GM18511 (cell line): ENCODE measurements around the gene AKNAD1.
"Not testable (repeated sequence)": the region's sequence is repeated elsewhere in the genome, so short reads cannot be mapped to it uniquely, and the experiment has no call there.

Source experiments
- ATAC-seq: cut with Tn5 transposase; IDR thresholded peaks from one replicate; pipeline ENCODE4 v1.9.1; 2021; ENCODE audit warnings: mild to moderate bottlenecking, moderate library complexity; ENCODE audit not compliant: unreplicated experiment

Gene AKNAD1

GRCh38 chr1:108856994-108857393, at the start of gene AKNAD1:
Gene AKNAD1, minus strand, starts transcription at chr1:108857094. Its CDS starts 4,430 bp downstream, at chr1:108852664.
- ATAC-seq = no peak

GRCh38 chr1:108901106-108901505, 44.2 kb upstream of the AKNAD1 start:
- no peak for ATAC-seq

- ATAC-seq = peak; percentile 76
Measured at GRCh38 chr1:108897865-108898720, 41.2 kb upstream of the AKNAD1 start.

GRCh38 chr1:108896146-108897145, 39.6 kb upstream of the AKNAD1 start:
- ATAC-seq = no peak

GRCh38 chr1:108893141-108893530, 36.2 kb upstream of the AKNAD1 start:
- ATAC-seq = no peak

- ATAC-seq = no peak
Measured at GRCh38 chr1:108892356-108893140, 35.7 kb upstream of the AKNAD1 start.

GRCh38 chr1:108889706-108890384, 33.0 kb upstream of the AKNAD1 start:
- no peak for ATAC-seq

GRCh38 chr1:108889006-108889645, 32.2 kb upstream of the AKNAD1 start:
- ATAC-seq = not testable (repeated sequence)

- ATAC-seq = no peak
Measured at GRCh38 chr1:108886292-108886691, 29.4 kb upstream of the AKNAD1 start.

- no peak for ATAC-seq
Measured at GRCh38 chr1:108884968-108885367, 28.1 kb upstream of the AKNAD1 start.

- no peak for ATAC-seq
Measured at GRCh38 chr1:108882837-108883236, 25.9 kb upstream of the AKNAD1 start.

- no peak for ATAC-seq
Measured at GRCh38 chr1:108881369-108881768, 24.5 kb upstream of the AKNAD1 start.

GRCh38 chr1:108880850-108881249, 24.0 kb upstream of the AKNAD1 start:
- ATAC-seq = no peak

GRCh38 chr1:108878678-108879077, 21.8 kb upstream of the AKNAD1 start:
- no peak for ATAC-seq

GRCh38 chr1:108878160-108878469, 21.2 kb upstream of the AKNAD1 start:
- no peak for ATAC-seq

GRCh38 chr1:108877348-108878159, 20.7 kb upstream of the AKNAD1 start:
- peak; percentile 1 for ATAC-seq

- no peak for ATAC-seq
Measured at GRCh38 chr1:108871050-108871724, 14.3 kb upstream of the AKNAD1 start.

GRCh38 chr1:108865316-108865910, 8.5 kb upstream of the AKNAD1 start:
- no peak for ATAC-seq
